Endothelial cell of umbilical vein (primary cell): ENCODE data around the gene VPS35. TPM values are rescaled to one million over a fixed set of nuclear protein-coding genes. Genes with fewer than 3 reads are reported as not detected.

ENCODE experiments used
- BruUV-seq: library from RNA; stranded (reverse); fragments of 400-500 nt; replicated peaks from 2 replicates; lab custom pipeline; 2021; lab: Mats Ljungman, UMichigan
- CTCF ChIA-PET: fragments of 300-600, 350-600 bp; sonication (Branson Sonifier 250); formaldehyde crosslinking; loops from one replicate; lab custom pipeline; 2021; ENCODE audit warnings: antibody characterized with exemption, inconsistent platforms; lab: Charles Lee
- POLR2A ChIA-PET: fragments of 300-600, 350-600 bp; sonication (Branson Sonifier 250); formaldehyde crosslinking; loops from one replicate; lab custom pipeline; 2021; ENCODE audit warnings: antibody characterized with exemption, inconsistent platforms; lab: Charles Lee
- DNase-seq: peaks from one replicate; pipeline ENCODE4 v3.0.0-alpha.2; 2011; ENCODE audit warnings: low read depth, low spot score
- FAIRE-seq: peaks from 2 replicates; lab custom pipeline; 2011; peaks lifted over from hg19 to GRCh38; lab: Jason Lieb, UNC
- H2AFZ ChIP-seq: 2 replicates; pipeline ENCODE4 v1.6.0; 2012; ENCODE audit warnings: low read depth, low read length, control low read depth, inconsistent platforms
- H3K27ac ChIP-seq: 2 replicates; pipeline ENCODE4 v1.5.1; 2011; ENCODE audit warnings: low read depth, mild to moderate bottlenecking, control low read depth, low read length, moderate library complexity; ENCODE audit not compliant: insufficient read depth
- H3K27me3 ChIP-seq, 2 experiments: 2 replicates each; pipeline versions ENCODE4 v1.6.0 to v1.6.1; 2011; ENCODE audit warnings: low read length in 2 of 2, mixed read lengths in 1 of 2; ENCODE audit not compliant: control insufficient read depth in 2 of 2, insufficient read depth in 2 of 2
- H3K36me3 ChIP-seq, 2 experiments: 2 replicates in 1 of 2; 3 replicates in 1 of 2; pipeline ENCODE4 v1.5.1; 2011; ENCODE audit warnings: low read length in 2 of 2, mild to moderate bottlenecking in 1 of 2, moderate library complexity in 1 of 2; ENCODE audit not compliant: control insufficient read depth in 2 of 2, insufficient read depth in 2 of 2; ENCODE audit errors: extremely low read depth in 1 of 2
- H3K4me1 ChIP-seq: 3 replicates; pipeline ENCODE4 v1.5.1; 2011; ENCODE audit warnings: mild to moderate bottlenecking, low read length; ENCODE audit not compliant: control insufficient read depth, insufficient read depth; ENCODE audit errors: extremely low read depth
- H3K4me2 ChIP-seq: 2 replicates; pipeline ENCODE4 v1.6.1; 2011; ENCODE audit warnings: low read length, control low read depth, mixed read lengths; ENCODE audit not compliant: insufficient read depth
- H3K4me3 ChIP-seq, 3 experiments: fragments of 200-600 bp in 1 of 3; sonication (generic), shearing (Covaris generic) in 1 of 3; replicated peaks in 1 of 3; 2 replicates each; pipeline ENCODE4 v1.5.1; 2011 to 2016; ENCODE audit warnings: control low read depth in 3 of 3, low read length in 3 of 3, mild to moderate bottlenecking in 2 of 3, inconsistent platforms in 1 of 3, low read depth in 1 of 3, moderate library complexity in 1 of 3; ENCODE audit not compliant: insufficient read depth in 1 of 3
- H3K79me2 ChIP-seq: 2 replicates; pipeline ENCODE4 v1.6.0; 2012; ENCODE audit warnings: low read length, inconsistent platforms; ENCODE audit not compliant: control insufficient read depth, insufficient read depth
- H3K9ac ChIP-seq: replicated peaks from 2 replicates; pipeline ENCODE3; 2011; ENCODE audit warnings: low read length, control low read depth; ENCODE audit not compliant: insufficient read depth; ENCODE audit errors: extremely low read depth
- H3K9me1 ChIP-seq: replicated peaks from 3 replicates; pipeline ENCODE4 v1.6.0; 2011; ENCODE audit warnings: mild to moderate bottlenecking, low read length; ENCODE audit not compliant: control insufficient read depth, insufficient read depth; ENCODE audit errors: extremely low read depth
- H3K9me3 ChIP-seq: replicated peaks from 2 replicates; pipeline ENCODE4 v1.5.1; 2012; ENCODE audit warnings: low read length, inconsistent platforms; ENCODE audit not compliant: control insufficient read depth, insufficient read depth
- H4K20me1 ChIP-seq: replicated peaks from 2 replicates; pipeline ENCODE3; 2011; ENCODE audit warnings: mild to moderate bottlenecking, low read length; ENCODE audit not compliant: control insufficient read depth, insufficient read depth; ENCODE audit errors: extremely low read depth
- EZH2 ChIP-seq: IDR thresholded peaks from 2 replicates; pipeline ENCODE4 v1.6.1; 2012; ENCODE audit warnings: borderline replicate concordance, low read depth, mild to moderate bottlenecking, moderate library complexity, low read length, inconsistent platforms; ENCODE audit not compliant: severe bottlenecking
- FOS ChIP-seq: IDR thresholded peaks from 2 replicates; pipeline ENCODE4 v1.6.1; 2011; ENCODE audit warnings: mild to moderate bottlenecking, low read length, moderate library complexity, borderline replicate concordance; ENCODE audit not compliant: insufficient read depth
- GATA2 ChIP-seq: IDR thresholded peaks from 2 replicates; pipeline ENCODE4 v1.7.0; 2011; ENCODE audit warnings: low read depth, mild to moderate bottlenecking, moderate library complexity, mixed read lengths, low read length; ENCODE audit not compliant: insufficient read length, insufficient read depth
- JUN ChIP-seq: IDR thresholded peaks from 2 replicates; pipeline ENCODE4 v1.6.1; 2011; ENCODE audit warnings: borderline replicate concordance, low read depth; ENCODE audit not compliant: insufficient read length, insufficient read depth
- MAX ChIP-seq: IDR thresholded peaks from 2 replicates; pipeline ENCODE4 v1.6.1; 2011; ENCODE audit not compliant: insufficient read depth, insufficient read length
- MYC ChIP-seq: IDR thresholded peaks from one replicate; pipeline ENCODE4 v1.6.1; 2011; ENCODE audit warnings: mild to moderate bottlenecking, low read depth, low read length
- POLR2A ChIP-seq: IDR thresholded peaks from 2 replicates; pipeline ENCODE4 v1.6.1; 2012; ENCODE audit warnings: low read depth, mild to moderate bottlenecking, control low read depth, low read length
- POLR2AphosphoS5 ChIP-seq: IDR thresholded peaks from 2 replicates; pipeline ENCODE4 v1.6.1; 2012; ENCODE audit warnings: low read depth, mild to moderate bottlenecking, control low read depth, low read length, moderate library complexity; ENCODE audit not compliant: insufficient read depth
- dilution Hi-C: fragments of 300-500 bp; cut with MboI; formaldehyde crosslinking; loops from one replicate; pipeline ENCODE4 v1.15.0; 2019; ENCODE audit warnings: low sequenced_read_pairs; ENCODE audit not compliant: extremely low pct_ligation_motif_present
- intact Hi-C: fragments of 100-400 bp; cut with micrococcal nuclease; formaldehyde crosslinking; loops from one replicate; pipeline ENCODE4 v1.10.0; 2022
- polyA plus RNA-seq, 4 experiments: library from polyadenylated mRNA; depleted of rRNA in 3 of 4; stranded (reverse) in 3 of 4; unstranded in 1 of 4; fragments of >200 nt; gene quantifications; 2 replicates each; pipeline versions ENCODE4 v1.2.1 to v1.2.3, GENCODE V29; 2011 to 2012; ENCODE audit warnings: missing spikeins in 1 of 4
- total RNA-seq: library from RNA; stranded (reverse); gene quantifications from 2 replicates; pipeline ENCODE4 v1.2.3, GENCODE V29; 2021
- TF ChIP-seq, protein P1 (sequence below), 2 donors: IDR thresholded peaks; 1 replicate in 1 of 2; 2 replicates in 1 of 2; pipeline ENCODE4 v1.5.1; 2011; ENCODE audit warnings: low read length in 2 of 2, mild to moderate bottlenecking in 2 of 2, moderate library complexity in 2 of 2, control low read depth in 1 of 2, inconsistent platforms in 1 of 2, low read depth in 1 of 2; ENCODE audit not compliant: insufficient read depth in 1 of 2; ENCODE audit errors: extremely low read depth in 1 of 2

The VPS35 gene
- total and polyA plus RNA-seq, 2 donors (not counting 3 experiments of a cell fraction or from before 2014, with no cell fraction given), result 19.7 to 102 TPM

DNA sequence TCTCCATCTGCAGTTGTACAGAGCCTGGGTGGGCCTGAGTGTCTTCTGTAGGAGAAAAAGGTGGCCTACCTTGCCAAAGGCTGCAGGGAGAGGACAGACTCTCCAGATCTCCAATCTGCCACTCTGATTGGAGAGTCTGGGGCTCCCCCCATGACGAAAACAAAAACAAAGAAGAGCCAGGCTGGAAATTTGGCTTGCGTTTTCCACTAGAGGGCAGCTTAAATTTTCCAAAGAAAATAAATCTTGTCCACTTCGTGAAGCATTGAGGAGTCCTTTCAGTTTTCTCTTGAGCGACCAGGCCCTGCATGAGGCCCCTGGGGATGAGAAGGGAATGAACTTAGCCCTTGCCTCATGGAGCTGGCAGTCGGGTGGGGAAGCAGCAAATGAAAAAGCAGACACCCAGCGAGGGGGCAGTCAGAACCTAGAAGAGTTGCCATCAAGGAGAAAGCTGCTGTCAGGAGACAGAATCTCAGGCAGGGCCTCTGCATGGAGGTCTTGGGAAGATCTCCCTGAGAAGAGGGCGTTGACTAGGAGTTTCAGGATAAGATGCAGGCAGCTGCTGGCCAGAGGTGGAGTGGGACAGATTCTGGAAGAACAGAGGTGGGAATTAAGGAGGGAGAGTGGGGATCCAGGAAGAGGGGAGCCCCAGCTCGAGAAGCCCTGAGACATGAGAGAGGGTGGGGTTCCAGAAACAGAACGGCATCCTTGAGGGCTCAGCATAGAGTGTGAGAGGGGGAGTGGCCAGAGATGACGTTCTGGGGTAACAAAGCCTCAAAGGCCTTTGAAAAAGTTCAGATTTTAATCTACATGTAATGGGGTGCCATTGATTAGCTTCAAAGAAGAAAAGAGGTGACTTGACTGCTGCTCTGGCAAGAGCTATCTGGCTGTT, 59.4 kb downstream of the VPS35 start:
- Histone ChIP-seq H3K79me2 (no peaks in the 10 kb centered on the region), H3K9ac (no peak overlapping the region), H3K9me3 (no peaks in the 10 kb centered on the region), H3K4me2 (no peak overlapping the region), H4K20me1 (no peaks in the 10 kb centered on the region), H3K9me1 (no peaks in the 10 kb centered on the region), H3K27me3 (no peaks in the 10 kb centered on the region), H3K36me3 (no peaks in the 10 kb centered on the region), H3K4me3 (no peak overlapping the region), H3K27ac (no peak overlapping the region), H2AFZ (peak overlapping the region; percentile 34), H3K4me1 (no peaks in the 10 kb centered on the region)
- FAIRE-seq (peak; percentile 83), DNase-seq (peak; percentile 36)
- TF ChIP-seq JUN (no peak), MYC (no peak), GATA2 (no peak), EZH2 (no peak), POLR2A (no peak), FOS (no peak), POLR2AphosphoS5 (no peak), MAX (no peak)
- TF ChIP-seq, protein P1, sequence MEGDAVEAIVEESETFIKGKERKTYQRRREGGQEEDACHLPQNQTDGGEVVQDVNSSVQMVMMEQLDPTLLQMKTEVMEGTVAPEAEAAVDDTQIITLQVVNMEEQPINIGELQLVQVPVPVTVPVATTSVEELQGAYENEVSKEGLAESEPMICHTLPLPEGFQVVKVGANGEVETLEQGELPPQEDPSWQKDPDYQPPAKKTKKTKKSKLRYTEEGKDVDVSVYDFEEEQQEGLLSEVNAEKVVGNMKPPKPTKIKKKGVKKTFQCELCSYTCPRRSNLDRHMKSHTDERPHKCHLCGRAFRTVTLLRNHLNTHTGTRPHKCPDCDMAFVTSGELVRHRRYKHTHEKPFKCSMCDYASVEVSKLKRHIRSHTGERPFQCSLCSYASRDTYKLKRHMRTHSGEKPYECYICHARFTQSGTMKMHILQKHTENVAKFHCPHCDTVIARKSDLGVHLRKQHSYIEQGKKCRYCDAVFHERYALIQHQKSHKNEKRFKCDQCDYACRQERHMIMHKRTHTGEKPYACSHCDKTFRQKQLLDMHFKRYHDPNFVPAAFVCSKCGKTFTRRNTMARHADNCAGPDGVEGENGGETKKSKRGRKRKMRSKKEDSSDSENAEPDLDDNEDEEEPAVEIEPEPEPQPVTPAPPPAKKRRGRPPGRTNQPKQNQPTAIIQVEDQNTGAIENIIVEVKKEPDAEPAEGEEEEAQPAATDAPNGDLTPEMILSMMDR (IDR thresholded peaks at IDR 0.05; ENCODE audit: extremely low read depth in 1 of 2, insufficient read depth in 1 of 2, low read depth in 1 of 2, low read length in 2 of 2), result peak; percentile 30 to 44
- BruUV-seq, result no TSS peak
- dilution Hi-C loops, result no loop called here
- CTCF ChIA-PET, result interaction anchor here (0.6 to 1.6 kb wide), 9 partner anchors 9 to 1535 kb away, joined by 3 to 7 read pairs (median 5); partner anchors contain the start of gene SHCBP1
- intact Hi-C loops, result loop anchor here (10.0 kb wide), 1 partner anchor 1535 kb away; no protein-coding TSS in a partner anchor
- POLR2A ChIA-PET, result interaction anchor here (0.6 kb wide), 1 partner anchor 31 kb away, joined by 5 read pairs; no protein-coding TSS in a partner anchor
